AG04449 (cell line): ENCODE results near the gene GPR21.

Experiments used
- CTCF ChIA-PET: fragments of 350-600 bp; formaldehyde crosslinking; extraction: SDS; loops from one replicate; lab custom pipeline; 2021; ENCODE audit warnings: antibody characterized with exemption; lab: Yijun Ruan, JAX
- POLR2A ChIA-PET: fragments of 400-600, 350-600 bp; formaldehyde crosslinking; extraction: SDS; loops from one replicate; lab custom pipeline; 2020; ENCODE audit warnings: antibody characterized with exemption, inconsistent platforms; lab: Yijun Ruan, JAX
- DNase-seq: peaks from one replicate; pipeline ENCODE4 v3.0.0-alpha.2; 2010; ENCODE audit warnings: low read depth, low spot score
- H3K4me3 ChIP-seq: 2 replicates; pipeline ENCODE4 v1.5.1; 2011; ENCODE audit warnings: low read depth, mild to moderate bottlenecking, control low read depth, low read length
- CTCF ChIP-seq: IDR thresholded peaks from one replicate; pipeline ENCODE4 v1.5.1; 2011; ENCODE audit warnings: mild to moderate bottlenecking, moderate library complexity, low read length, control low read depth, inconsistent platforms; ENCODE audit not compliant: insufficient read depth; ENCODE audit errors: missing control alignments

The GPR21 gene

DNA sequence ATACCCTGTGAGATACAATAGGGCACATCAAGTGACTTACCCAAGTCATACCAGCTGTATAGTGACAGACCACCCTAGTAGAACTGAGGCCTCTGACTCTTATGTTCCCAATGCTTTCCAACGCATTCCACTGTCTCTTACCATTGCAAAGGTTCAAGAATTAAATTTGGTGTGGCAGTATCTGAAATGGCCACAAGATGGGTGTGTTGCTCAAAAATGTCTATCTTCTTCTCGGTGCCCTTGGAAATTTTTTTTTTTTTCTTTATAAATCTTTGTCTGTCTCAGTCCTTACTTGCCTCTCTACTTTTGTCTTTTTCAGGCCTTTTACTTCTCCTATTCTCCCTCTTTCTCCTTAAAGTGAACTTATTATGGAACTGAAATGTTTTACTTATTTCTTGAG lies 48.4 kb downstream of the GPR21 start:
- peak; percentile 51 for TF ChIP-seq CTCF
- H3K4me3 ChIP-seq: no peak overlapping the region
- CTCF ChIA-PET: interaction anchor here (0.6 to 13.9 kb wide), 21 partner anchors 9 to 305 kb away, joined by 3 to 288 read pairs (median 4); partner anchors contain the start of genes CRB2 and ZBTB6
- DNase-seq: no peak
- POLR2A ChIA-PET: no interaction called here

- ChIA-PET POLR2A (no interaction called here), CTCF (interaction anchor here (0.8 to 13.9 kb wide), 7 partner anchors 9 to 269 kb away, joined by 4 to 288 read pairs (median 35); partner anchors contain the start of gene CRB2)
- no peak for DNase-seq
- no peak for TF ChIP-seq CTCF
- H3K4me3 ChIP-seq: no peak overlapping the region
Measured at GRCh38 chr9:123083680-123084079, 50.2 kb downstream of the GPR21 start.

GRCh38 chr9:123084256-123084655 lies 50.8 kb downstream of the GPR21 start:
- DNase-seq: no peak
- CTCF ChIA-PET: interaction anchor here (0.8 to 13.9 kb wide), 5 partner anchors 8 to 268 kb away, joined by 4 to 288 read pairs (median 35); partner anchors contain the start of gene CRB2
- no peak overlapping the region for H3K4me3 ChIP-seq
- TF ChIP-seq CTCF: no peak
- POLR2A ChIA-PET: interaction anchor here (0.7 kb wide), 1 partner anchor 260 kb away, joined by 3 read pairs; no protein-coding TSS in a partner anchor
